Heart left ventricle (tissue), 13 donors: ENCODE data around the gene AQP6.

Experiments used
- POLR2A ChIP-seq, 2 donors: fragments of 450-650 bp; IDR thresholded peaks; one replicate each; pipeline ENCODE4 v1.6.1; 2017; ENCODE audit warnings: antibody characterized with exemption in 2 of 2, mild to moderate bottlenecking in 2 of 2, moderate library complexity in 2 of 2
- TF ChIP-seq, protein P1 (sequence below), 12 donors: fragments of 200-600 bp; sonication (generic) in 4 of 12; IDR thresholded peaks; one replicate each; pipeline versions ENCODE4 v1.5.0 to v1.8.0; 2018 to 2022; ENCODE audit warnings: antibody characterized with exemption in 12 of 12, mild to moderate bottlenecking in 5 of 12
- donor health status: ischemic (EF 13 %, LVEDD 7.1; RV severe dilation, severe dysfunction).
- donor health status: DM: no; HTN: yes; CAD: no.
- donor health status: DM: no; HTN: no; CAD: no.
- donor health status: ischemic (EF 25% LVEDD 6.9; RV normal size, moderate dysfunction).
- donor health status: ischemic (EF 25% LVEDD 5.7; RV mildly dilated, moderate dysfunction).
- donor health status: ischemic (EF 35%, LVEDD 5.7; RV mildly dilated, moderate dysfunction).
- donor health status: nonischemic (EF 11% LVEDD 7.7; RV severe dilation, severe dysfunction).
- donor health status: DM: yes; HTN: yes; CAD: no.
- donor health status: PGD.
- donor health status: ischemic (EF 29% LVEDD 5.4; RV normal size, mild dysfunction).
- donor health status: nonischemic (EF 23%, LVEDD 6.1; RV moderate dilation, normal function).

DNA sequence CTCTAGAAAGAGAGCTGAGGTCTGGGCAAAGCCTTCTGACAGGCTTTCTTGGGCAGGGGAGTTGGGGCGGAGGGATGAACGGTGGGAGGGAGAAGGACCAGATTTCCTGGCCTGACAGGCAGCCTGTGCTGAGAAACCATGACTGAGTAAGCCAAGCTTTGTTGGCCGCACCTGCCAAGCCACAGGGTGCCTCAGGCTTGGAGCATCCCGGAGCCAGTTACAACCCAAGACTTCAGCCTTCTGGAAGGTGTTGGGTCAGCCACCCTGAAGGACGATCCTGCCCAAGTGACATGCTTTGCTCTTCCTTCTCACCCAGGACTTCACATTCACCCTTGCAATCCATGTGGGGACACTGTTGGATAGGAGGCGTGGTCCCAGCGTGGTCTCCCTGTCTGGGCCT is 43.2 kb upstream of the AQP6 start:
- TF ChIP-seq, protein P1, sequence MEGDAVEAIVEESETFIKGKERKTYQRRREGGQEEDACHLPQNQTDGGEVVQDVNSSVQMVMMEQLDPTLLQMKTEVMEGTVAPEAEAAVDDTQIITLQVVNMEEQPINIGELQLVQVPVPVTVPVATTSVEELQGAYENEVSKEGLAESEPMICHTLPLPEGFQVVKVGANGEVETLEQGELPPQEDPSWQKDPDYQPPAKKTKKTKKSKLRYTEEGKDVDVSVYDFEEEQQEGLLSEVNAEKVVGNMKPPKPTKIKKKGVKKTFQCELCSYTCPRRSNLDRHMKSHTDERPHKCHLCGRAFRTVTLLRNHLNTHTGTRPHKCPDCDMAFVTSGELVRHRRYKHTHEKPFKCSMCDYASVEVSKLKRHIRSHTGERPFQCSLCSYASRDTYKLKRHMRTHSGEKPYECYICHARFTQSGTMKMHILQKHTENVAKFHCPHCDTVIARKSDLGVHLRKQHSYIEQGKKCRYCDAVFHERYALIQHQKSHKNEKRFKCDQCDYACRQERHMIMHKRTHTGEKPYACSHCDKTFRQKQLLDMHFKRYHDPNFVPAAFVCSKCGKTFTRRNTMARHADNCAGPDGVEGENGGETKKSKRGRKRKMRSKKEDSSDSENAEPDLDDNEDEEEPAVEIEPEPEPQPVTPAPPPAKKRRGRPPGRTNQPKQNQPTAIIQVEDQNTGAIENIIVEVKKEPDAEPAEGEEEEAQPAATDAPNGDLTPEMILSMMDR (IDR thresholded peaks at IDR 0.05), result no peak
- no peak for TF ChIP-seq POLR2A (IDR thresholded peaks at IDR 0.05)
